ENCODE data around the gene GALNT18. TPM values are rescaled to one million over a fixed set of nuclear protein-coding genes. Genes with fewer than 3 reads are reported as not detected.

Gene GALNT18
- total RNA-seq, 1 donor from 2014 or later, result 24.4 TPM

DNA sequence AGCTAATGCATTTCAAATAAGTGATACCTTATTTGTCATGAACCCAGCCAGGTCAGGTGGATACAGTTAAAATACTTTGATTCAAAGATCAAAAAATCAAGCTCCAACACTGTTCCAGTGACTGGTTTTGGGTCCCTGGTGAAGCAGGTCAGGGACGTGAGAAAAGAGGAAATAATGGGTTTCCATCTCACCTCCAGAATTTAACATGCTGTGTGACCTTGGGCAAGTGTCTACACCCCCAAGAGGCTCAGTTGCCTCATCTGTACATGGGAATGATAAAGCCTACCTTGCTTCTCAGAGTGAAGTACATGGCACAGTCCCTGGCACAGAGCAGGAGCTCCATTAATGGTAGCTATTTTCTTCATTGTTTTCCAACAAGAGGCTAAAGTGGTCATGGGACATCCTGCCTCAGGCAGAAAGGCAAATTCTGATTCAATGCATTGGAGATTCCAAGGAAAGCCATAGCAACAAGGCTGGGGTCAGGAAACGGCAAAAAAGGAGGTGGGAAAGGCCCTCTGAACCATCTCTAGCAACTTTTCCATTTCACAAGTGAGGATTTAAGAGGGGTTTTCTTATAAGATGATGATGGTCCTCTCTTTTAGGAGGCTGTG lies 377.2 kb downstream of the GALNT18 start:
- Histone ChIP-seq H3K4me1 (peaks cover 30% of the 10 kb centered on the region), H3K27ac (replicated peaks) (peak overlapping the region; percentile 88), H3K27me3 (ENCODE audit: low read depth) (peaks cover 6% of the 10 kb centered on the region), H3K4me3 (no peak overlapping the region), H3K9me3 (replicated peaks) (no peaks in the 10 kb centered on the region), H3K36me3 (no peaks in the 10 kb centered on the region)
- no peak for DNase-seq
- no peak for TF ChIP-seq CTCF (IDR thresholded peaks at IDR 0.05; ENCODE audit: borderline replicate concordance)
- intact Hi-C loops (cut with micrococcal nuclease), result no loop called here

- H3K4me3 ChIP-seq, result no peak overlapping the region
Observed at GRCh38 chr11:11243590-11244469, 378.0 kb downstream of the GALNT18 start.

DNA sequence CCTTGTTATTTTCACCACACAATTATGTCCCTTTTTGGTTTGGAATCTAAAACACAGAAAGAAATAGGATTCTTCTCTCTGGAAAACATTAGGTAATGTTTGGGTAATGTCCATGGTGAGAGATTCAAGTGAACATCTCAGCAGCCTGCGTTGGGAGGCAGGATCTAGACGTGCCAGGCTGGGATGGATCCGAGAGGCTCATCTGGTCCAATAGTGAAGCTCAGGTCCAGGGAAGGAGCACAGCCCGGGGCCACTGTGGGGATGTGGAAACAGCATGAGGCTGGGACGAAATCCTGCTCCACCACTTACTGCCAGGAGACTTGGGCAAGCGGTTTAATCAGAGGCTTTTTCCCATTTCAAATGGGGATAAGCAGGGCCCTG lies 378.6 kb downstream of the GALNT18 start:
- no peaks in the 10 kb centered on the region for H3K9me3 ChIP-seq (replicated peaks)
- intact Hi-C loops (cut with micrococcal nuclease), result no loop called here
- H3K27me3 ChIP-seq (ENCODE audit: low read depth), result peaks cover 6% of the 10 kb centered on the region
- peak overlapping the region; percentile 88 for H3K27ac ChIP-seq (replicated peaks)
- TF ChIP-seq CTCF (IDR thresholded peaks at IDR 0.05; ENCODE audit: borderline replicate concordance), result no peak
- peak; percentile 42 for DNase-seq
- H3K4me3 ChIP-seq, result no peak overlapping the region
- H3K36me3 ChIP-seq, result no peaks in the 10 kb centered on the region
- H3K4me1 ChIP-seq, result peaks cover 30% of the 10 kb centered on the region

More at GRCh38 chr11:11243590-11244469, 378.0 kb downstream of the GALNT18 start:
- Histone ChIP-seq H3K27me3 (ENCODE audit: low read depth) (peaks cover 6% of the 10 kb centered on the region), H3K4me1 (peaks cover 30% of the 10 kb centered on the region), H3K9me3 (replicated peaks) (no peaks in the 10 kb centered on the region), H3K36me3 (no peaks in the 10 kb centered on the region), H3K27ac (replicated peaks) (peak overlapping the region; percentile 88)
- DNase-seq, result peak; percentile 39
- intact Hi-C loops (cut with micrococcal nuclease), result no loop called here
- TF ChIP-seq CTCF (IDR thresholded peaks at IDR 0.05; ENCODE audit: borderline replicate concordance), result no peak

- Histone ChIP-seq H3K9me3 (replicated peaks) (no peaks in the 10 kb centered on the region), H3K27ac (replicated peaks) (no peak overlapping the region), H3K36me3 (no peaks in the 10 kb centered on the region), H3K4me1 (peaks cover 40% of the 10 kb centered on the region), H3K27me3 (ENCODE audit: low read depth) (peaks cover 6% of the 10 kb centered on the region), H3K4me3 (no peak overlapping the region)
- no peak for TF ChIP-seq CTCF (IDR thresholded peaks at IDR 0.05; ENCODE audit: borderline replicate concordance)
- intact Hi-C loops (cut with micrococcal nuclease), result no loop called here
- DNase-seq, result no peak
Observed at GRCh38 chr11:11241284-11241683, 380.5 kb downstream of the GALNT18 start.

DNA sequence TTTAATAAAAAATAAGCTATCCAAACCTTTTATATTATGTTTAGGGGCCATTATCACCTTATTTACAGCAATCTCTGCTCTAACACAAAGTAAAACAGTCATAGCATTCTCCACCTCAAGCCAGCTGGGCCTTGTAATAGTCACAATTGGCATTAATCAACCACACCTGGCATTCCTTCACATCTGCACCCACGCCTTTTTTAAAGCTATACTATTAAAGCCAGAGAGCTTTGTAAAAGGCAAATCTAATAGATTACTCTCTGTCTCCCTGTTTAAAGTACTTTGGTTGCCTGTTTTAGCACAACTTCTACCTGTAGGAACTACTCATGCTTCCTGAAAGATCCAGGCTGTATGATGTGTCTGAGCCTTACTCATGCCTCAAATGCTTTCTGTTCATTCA lies 381.8 kb downstream of the GALNT18 start:
- Histone ChIP-seq H3K27ac (replicated peaks) (no peak overlapping the region), H3K4me1 (peaks cover 37% of the 10 kb centered on the region), H3K27me3 (ENCODE audit: low read depth) (peaks cover 6% of the 10 kb centered on the region), H3K4me3 (no peak overlapping the region), H3K9me3 (replicated peaks) (no peaks in the 10 kb centered on the region), H3K36me3 (no peaks in the 10 kb centered on the region)
- intact Hi-C loops (cut with micrococcal nuclease), result no loop called here
- no peak for TF ChIP-seq CTCF (IDR thresholded peaks at IDR 0.05; ENCODE audit: borderline replicate concordance)
- no peak for DNase-seq
